H1 (cell line): Measurements from ENCODE around the gene ELOVL4. TPM values are rescaled to one million over a fixed set of nuclear protein-coding genes. Genes with fewer than 3 reads are reported as not detected.

ENCODE experiments used
- ATF3 ChIP-seq: IDR thresholded peaks from 2 replicates; pipeline ENCODE4 v1.6.1; 2011; ENCODE audit warnings: low read depth, mild to moderate bottlenecking, low read length; ENCODE audit not compliant: insufficient read depth
- CEBPB ChIP-seq: IDR thresholded peaks from 2 replicates; pipeline ENCODE4 v1.6.1; 2012; ENCODE audit warnings: low read depth, low read length
- CHD7 ChIP-seq: fragments of 300-600 bp; sonication (generic); IDR thresholded peaks from 2 replicates; pipeline ENCODE4 v1.7.1; 2012; ENCODE audit warnings: low read length, moderate library complexity, mild to moderate bottlenecking, inconsistent platforms; ENCODE audit not compliant: insufficient replicate concordance
- CREB1 ChIP-seq: IDR thresholded peaks from 2 replicates; pipeline ENCODE4 v1.6.1; 2012; ENCODE audit warnings: inconsistent platforms
- HDAC2 ChIP-seq, 2 experiments: fragments of 300-600 bp in 1 of 2; sonication (generic) in 1 of 2; IDR thresholded peaks; 2 replicates each; pipeline ENCODE4 v1.6.1; 2011 to 2012; ENCODE audit warnings: low read depth in 2 of 2, low read length in 2 of 2, mild to moderate bottlenecking in 2 of 2, moderate library complexity in 2 of 2, borderline replicate concordance in 1 of 2, inconsistent platforms in 1 of 2
- POLR2A ChIP-seq, 2 experiments: IDR thresholded peaks; 1 replicate in 1 of 2; 2 replicates in 1 of 2; pipeline ENCODE4 v1.6.1; 2011; ENCODE audit warnings: low read depth in 2 of 2, low read length in 2 of 2, mild to moderate bottlenecking in 2 of 2; ENCODE audit errors: control extremely low read depth in 1 of 2
- RBBP5 ChIP-seq: IDR thresholded peaks from 2 replicates; pipeline ENCODE4 v1.7.1; 2012; ENCODE audit warnings: low read depth, mild to moderate bottlenecking, inconsistent platforms, low read length, moderate library complexity, borderline replicate concordance
- SAP30 ChIP-seq: fragments of 300-600 bp; sonication (generic); IDR thresholded peaks from 2 replicates; pipeline ENCODE4 v1.7.1; 2012; ENCODE audit warnings: low read length, moderate library complexity, mild to moderate bottlenecking, inconsistent platforms; ENCODE audit not compliant: insufficient read depth, insufficient replicate concordance
- polyA plus RNA-seq, 7 experiments: library from polyadenylated mRNA; depleted of rRNA in 3 of 7; stranded (reverse) in 5 of 7; unstranded in 2 of 7; fragments of >200 nt in 5 of 7; fragments of 200-250 nt in 2 of 7; gene quantifications; 1 replicate in 5 of 7; 2 replicates in 1 of 7; 4 replicates in 1 of 7; pipeline versions ENCODE4 v1.2.1 to v1.2.3, GENCODE V29; 2011 to 2013; ENCODE audit warnings: missing spikeins in 2 of 7, mixed read lengths in 2 of 7
- total RNA-seq: library from RNA; stranded (reverse); fragmentation: NEBNext Ultra II Directional; extraction: Animal tissue kit (Norgen Biotek cat#: 25700); gene quantifications from 2 replicates; pipeline ENCODE4 v1.2.1, GENCODE V29; 2021

ELOVL4 gene
- total and polyA plus RNA-seq, 2 of the 8 experiments (the other 6 are each of a cell fraction or from before 2014, with no cell fraction given): 2.0 to 15.0 TPM

- TF ChIP-seq CHD7 (no peak), ATF3 (no peak), CEBPB (no peak), RBBP5 (no peak), POLR2A (IDR thresholded peaks at IDR 0.05; ENCODE audit: control extremely low read depth in 1 of 2, low read depth in 2 of 2, low read length in 2 of 2) (no peak), CREB1 (no peak), HDAC2 (IDR thresholded peaks at IDR 0.05; ENCODE audit: borderline replicate concordance in 1 of 2, low read depth in 2 of 2, low read length in 2 of 2) (no peak), SAP30 (no peak)
These were observed 5.7 kb downstream of the ELOVL4 start (continued) for GRCh38 chr6:79941489-79942151.
